C4-2B (cell line): ENCODE results near the gene FLVCR2.
"Not testable (repeated sequence)": the region's sequence is repeated elsewhere in the genome, so short reads cannot be mapped to it uniquely, and the experiment has no call there.

Experiments
- H3K27ac ChIP-seq: fragments of 450-650 bp; 2 replicates; pipeline ENCODE4 v1.5.1; 2017
- ZFX ChIP-seq: fragments of 450-650 bp; IDR thresholded peaks from 2 replicates; pipeline ENCODE4 v1.6.1; 2017
- TF ChIP-seq, protein P1 (sequence below): fragments of 450-650 bp; conservative IDR thresholded peaks from 2 replicates; pipeline ENCODE4 v1.5.1; 2017; ENCODE audit warnings: mild to moderate bottlenecking

FLVCR2 gene

DNA sequence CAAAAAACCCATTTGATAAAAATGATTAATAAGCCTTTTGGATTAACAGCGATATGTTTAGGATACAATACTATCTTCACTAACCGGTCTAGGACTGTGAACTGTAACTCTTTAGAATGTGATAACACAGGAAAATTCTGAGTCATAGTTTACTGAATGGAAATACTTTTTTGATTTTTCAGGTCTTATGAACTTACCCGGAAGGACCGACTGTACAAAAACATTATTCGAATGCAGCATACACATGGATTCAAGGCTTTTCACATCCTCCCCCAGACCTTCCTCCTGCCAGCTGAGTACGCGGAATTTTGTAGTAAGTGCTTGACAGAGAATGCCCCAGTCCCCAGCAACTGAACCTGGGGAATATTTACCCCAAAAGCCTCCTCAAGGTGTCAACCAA is 111.6 kb downstream of the FLVCR2 start:
- H3K27ac ChIP-seq: no peak overlapping the region
- TF ChIP-seq, protein P1, sequence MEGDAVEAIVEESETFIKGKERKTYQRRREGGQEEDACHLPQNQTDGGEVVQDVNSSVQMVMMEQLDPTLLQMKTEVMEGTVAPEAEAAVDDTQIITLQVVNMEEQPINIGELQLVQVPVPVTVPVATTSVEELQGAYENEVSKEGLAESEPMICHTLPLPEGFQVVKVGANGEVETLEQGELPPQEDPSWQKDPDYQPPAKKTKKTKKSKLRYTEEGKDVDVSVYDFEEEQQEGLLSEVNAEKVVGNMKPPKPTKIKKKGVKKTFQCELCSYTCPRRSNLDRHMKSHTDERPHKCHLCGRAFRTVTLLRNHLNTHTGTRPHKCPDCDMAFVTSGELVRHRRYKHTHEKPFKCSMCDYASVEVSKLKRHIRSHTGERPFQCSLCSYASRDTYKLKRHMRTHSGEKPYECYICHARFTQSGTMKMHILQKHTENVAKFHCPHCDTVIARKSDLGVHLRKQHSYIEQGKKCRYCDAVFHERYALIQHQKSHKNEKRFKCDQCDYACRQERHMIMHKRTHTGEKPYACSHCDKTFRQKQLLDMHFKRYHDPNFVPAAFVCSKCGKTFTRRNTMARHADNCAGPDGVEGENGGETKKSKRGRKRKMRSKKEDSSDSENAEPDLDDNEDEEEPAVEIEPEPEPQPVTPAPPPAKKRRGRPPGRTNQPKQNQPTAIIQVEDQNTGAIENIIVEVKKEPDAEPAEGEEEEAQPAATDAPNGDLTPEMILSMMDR: no peak
- TF ChIP-seq ZFX: no peak

DNA sequence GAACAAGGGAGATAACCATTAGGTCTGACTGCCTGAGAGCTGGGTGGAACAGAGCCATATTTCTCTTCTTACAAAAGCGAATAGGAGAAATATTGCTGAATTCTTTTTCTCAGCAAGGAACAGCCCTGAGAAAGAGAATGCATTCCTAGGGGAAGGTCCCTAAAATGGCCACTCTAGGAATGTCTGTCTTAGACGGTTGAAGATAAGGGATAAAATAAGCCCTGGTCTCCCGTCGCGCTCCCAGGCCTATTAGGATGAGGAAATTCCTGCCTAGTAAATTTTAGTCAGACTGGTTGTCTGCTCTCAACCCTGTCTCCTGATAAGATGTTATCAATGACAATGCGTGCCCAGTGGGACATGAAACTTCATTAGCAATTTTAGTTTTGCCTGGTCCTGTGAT is 116.6 kb downstream of the FLVCR2 start:
- H3K27ac ChIP-seq: not testable (repeated sequence)

DNA sequence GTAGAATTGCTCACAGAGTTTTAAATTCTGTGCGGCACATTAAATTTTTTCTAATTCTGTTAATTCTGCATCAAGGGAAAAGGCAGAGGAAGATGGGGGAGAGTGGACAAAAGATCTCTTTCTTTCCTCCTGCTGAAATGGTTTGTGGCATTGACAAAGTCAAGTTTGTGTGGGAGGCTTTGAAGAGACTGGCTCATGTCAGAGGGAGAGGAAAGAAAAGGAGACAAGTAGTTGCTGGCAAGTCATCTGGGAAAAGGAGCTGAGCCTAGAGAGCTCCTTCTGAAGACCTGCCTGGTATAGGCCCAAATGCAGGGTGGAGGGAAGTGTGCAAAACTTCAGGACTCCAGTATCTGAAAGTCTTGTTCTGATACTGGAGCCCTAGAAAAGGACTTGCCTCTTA is 119.0 kb downstream of the FLVCR2 start:
- TF ChIP-seq, protein P1: no peak
- TF ChIP-seq ZFX: no peak
- H3K27ac ChIP-seq: no peak overlapping the region
